Midbrain (tissue), 1 donor: ENCODE results near the gene DNAJB8.

Experiments
- DNase-seq: peaks from one replicate; lab custom pipeline; 2025; lab: John Stamatoyannopoulos, UW

DNAJB8 gene

GRCh38 chr3:128493570-128494366 is 27.1 kb upstream of the DNAJB8 start:
- no peak for DNase-seq

DNA sequence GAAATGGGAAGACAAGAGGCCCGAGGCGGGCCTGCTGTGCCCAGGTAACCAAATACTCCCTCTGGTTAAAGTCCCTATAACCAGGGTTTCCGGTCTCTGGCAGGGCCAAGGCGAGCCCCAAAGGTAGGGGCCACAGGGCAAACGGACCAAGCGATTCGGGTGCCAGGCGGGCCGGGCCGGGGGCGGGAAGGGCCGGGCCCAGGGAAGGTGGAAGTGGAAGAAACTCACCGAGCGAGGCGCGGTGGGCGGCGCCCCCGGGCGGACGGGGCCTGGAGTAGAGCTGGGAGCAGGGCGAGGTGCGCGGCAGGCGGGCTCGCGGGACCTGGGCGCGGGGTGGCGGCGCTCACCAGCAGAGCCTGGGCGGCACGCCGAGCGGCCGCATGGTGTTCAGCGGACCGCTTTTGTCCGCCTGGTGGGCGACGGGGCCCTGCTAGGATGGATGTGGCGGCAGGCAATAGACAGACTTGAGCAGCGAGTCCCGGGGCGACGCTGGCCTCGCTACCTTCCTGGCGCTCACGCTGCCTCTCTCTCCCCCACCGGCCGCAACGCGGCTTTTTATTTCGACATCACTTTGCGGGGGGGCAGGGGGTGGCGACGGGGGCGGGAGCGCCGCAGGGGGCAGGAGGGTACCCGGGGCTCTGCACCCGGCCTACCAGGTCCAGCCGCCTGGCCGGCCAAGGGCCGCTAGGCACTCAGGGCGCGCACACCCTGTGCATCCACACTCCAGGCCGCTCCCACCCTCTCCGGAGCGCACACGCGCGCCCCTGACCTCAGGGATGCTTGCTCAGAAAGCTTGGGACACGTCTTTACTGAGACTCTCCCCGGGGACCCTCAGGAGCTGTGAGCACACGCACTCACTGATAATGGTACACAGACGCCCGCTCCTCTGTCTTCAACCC is 26.2 kb upstream of the DNAJB8 start, which contains the start of gene GATA2:
GATA2 (minus strand) TSS at position 531 of the 899 bp plus-strand sequence. CDS start 6,170 bp downstream, outside the sequence.
- no peak for DNase-seq

DNA sequence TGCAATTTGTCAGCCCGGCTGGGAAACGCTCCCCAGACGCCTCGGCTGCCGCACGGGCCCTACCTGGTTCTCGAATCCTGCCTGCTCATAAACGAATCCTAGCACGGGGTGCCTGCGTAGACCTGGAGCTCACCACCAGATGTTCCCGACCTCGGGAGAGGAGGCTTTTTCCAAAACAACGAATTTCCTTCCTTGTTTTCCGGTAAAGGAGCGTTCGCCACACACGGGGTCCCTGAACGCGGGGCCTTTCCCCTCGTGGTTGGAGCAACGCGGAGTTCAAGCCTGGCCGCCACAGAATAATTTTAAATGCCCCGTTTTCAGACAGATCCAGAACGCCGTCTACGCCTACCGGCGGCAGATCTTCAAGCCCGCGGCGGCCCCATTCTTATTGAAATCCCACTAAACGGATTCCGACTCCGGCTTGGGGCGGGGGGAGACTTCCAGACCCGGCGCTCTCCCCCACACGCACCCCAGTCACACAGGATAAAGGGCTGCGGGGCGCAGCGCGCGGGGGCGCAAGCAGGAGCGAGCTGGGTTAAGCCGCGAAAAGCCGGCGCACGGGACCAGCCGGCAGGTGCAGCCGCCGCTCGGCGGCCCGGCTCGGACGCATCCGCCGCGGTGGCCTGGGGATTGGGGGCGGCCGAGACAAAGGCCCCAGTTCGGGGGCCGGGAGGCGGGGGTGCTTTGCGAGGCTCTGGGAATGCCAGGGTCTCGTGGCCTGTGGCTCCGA is 25.4 kb upstream of the DNAJB8 start:
- no peak for DNase-seq

- no peak for DNase-seq
Observed at GRCh38 chr3:128491691-128491940, 24.9 kb upstream of the DNAJB8 start.

- DNase-seq: no peak
Observed at GRCh38 chr3:128490915-128491690, 24.4 kb upstream of the DNAJB8 start.

DNA sequence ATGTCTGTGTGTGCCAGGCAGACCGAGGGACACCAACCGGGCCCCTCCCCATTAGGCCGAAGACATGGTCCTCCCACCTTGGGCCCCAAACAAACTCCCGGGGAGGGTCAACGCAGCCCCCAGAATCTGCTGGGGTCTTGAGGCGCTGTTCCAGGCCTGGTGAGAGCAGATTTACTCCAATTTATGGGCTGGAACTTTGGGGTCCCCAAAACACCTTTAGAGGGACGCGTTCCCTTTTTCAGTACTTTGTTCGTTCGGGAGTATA is 23.9 kb upstream of the DNAJB8 start:
- no peak for DNase-seq

DNA sequence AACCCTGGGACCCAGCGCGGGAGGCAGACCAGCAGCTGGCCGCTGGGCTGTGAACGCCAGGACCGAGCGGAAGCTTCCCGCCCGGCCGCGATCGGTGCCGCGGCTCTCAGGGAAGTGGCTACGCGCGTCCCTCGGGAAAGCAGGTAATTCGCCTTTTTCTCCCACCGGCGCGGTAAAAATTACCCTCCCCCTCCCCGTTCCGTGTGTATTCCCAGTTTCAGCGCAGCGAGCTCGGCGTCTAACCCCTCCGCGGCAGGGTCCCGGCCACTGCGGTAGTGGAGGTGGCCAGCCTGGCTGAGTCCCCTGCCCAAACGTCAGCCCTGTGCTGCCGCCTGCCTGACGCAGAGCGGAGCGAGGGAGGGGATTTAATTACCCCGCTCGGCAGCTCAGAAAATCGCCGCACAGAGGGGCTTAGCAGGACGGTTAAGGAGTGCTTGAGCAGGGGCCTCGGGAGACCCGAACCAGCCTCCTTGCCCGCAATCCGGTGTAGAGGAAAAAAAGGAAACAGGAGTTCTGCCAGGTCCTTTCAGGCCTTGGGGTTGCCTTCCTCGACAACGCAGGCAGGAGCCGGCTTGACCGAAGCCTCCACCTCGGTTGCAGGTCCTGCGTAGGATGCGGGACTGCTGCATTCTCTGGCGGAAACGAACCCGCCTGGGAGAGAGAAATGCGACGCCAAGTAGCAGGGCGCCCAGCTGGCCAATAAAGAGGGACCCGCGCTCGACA is 23.4 kb upstream of the DNAJB8 start:
- no peak for DNase-seq

DNA sequence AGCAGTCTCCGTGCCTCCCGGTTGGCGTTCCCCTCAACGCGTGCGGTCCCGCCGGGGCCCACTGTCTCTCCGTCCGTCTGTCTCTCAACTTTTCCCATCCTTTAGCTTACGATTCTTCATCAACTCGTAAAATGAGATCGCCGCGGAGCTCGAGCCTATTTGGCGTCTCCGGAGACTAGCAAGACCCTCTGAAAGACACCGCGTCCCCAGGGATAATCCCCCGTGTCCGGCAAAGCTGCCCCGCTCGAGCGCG is 22.9 kb upstream of the DNAJB8 start:
- DNase-seq: no peak

DNA sequence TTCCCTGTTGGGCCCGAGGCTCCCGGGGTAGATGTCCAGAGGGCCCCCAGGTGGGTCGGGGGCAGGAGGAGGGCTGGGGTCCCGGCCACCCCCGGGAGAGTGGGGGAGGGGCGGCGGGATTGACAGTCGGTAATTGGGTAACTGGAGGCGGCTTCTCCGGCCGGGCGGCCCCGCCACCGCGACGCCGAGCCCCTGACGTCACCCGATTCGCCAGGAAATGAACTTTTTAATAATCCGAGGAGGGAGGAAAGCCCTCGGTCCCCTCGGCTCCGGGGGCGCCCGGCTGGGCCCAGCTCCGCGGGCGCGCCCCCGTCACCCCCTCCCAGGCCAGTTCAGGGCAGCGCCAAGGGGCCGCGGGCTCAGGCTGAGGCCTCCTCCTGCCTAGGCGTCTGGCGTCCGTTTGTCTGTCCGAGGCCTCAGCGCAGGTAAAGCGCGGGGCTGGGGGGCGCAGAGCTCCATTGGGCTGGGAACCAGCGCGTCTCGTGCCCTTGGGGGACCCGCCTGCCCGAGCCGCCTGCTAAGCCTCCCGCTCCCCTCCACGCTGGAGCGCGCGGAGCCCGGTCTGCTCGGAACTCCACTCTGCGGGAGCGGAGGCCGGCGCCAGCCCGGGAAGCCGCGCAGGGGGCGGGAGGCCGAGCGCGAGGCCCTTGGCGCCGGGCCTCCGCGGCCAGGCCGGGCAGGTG is 22.4 kb upstream of the DNAJB8 start:
- no peak for DNase-seq

DNA sequence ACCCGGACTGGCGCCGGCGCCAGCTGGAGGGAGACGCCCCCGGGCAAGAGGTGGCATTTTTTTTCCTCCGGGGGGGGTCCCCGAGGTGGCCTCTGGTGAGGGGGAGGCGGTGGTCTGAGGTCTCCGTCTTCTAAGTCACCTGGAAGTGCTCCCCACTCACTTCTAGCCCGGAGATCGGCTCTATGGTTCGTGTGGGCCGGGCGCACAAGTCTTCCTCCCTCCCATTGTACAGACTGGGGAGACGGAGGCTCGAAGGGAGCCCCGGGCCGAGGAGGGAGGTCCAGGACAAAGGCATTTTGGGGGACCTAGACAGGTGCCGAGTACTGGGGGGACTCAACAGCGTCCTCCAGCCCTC is 21.9 kb upstream of the DNAJB8 start:
- no peak for DNase-seq

DNA sequence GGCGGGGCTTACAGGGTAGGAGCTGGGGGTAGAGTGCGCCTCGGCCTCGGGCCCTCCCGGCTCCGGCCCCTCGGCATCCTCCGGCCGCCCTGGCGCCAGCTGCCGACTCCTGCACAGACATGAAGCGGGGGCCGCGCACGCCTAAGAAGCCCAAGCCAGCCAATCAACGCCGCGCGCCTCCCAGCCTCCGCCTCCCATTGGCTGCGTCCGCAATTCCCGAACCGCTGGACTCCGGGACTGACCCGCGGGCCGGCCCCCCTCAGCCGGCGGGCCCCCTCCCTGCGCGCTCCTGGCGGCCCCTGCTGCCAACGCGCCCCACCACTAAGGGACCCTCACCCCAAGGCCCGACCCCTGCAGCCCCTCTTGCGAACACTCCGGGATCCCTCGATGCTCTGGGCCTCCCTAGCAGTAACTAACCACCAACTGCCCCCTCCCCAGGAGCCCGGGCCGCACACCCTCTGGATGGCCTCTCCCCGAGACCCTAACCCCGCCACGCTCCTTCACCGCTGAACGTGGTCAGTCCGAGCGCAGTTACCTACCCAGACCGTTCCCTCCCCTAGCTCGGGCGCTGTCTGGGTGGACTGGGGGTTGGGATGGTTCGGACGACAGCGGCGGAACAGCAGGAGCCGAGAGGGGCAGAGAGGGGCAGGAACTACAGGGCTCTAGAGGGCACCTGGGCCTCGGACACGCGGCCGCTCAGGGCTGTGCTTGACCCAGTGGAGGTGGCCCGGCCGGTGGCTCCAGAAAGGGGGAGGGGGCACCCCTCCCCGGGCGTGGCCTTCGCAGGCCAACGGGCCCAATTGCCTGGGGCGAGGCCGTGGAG is 21.3 kb upstream of the DNAJB8 start:
- peak; percentile 36 for DNase-seq

GRCh38 chr3:128487538-128487812 is 20.8 kb upstream of the DNAJB8 start:
- no peak for DNase-seq

- DNase-seq: no peak
Observed at GRCh38 chr3:128486681-128487537, 20.2 kb upstream of the DNAJB8 start.

DNA sequence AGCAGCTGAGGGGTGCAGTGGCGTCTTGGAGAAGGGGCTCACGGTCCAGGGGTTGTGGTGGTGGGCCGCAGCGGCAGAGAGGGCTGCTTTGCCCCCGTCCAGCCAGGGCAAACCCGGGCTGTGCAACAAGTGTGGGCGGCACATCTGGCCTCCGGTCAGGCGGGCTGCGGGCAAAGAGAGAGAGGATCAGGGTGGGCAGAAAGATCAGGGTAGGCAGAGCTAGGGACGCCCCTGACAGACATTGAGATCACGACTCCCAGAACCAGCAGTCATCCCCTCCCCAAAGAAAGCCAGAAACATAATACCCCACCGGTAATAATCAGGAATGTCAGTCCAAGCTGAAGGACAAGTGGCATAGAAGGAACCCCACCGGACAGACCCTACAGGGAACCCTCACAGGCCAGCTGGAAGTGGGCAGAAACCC is 19.5 kb upstream of the DNAJB8 start:
- no peak for DNase-seq

DNA sequence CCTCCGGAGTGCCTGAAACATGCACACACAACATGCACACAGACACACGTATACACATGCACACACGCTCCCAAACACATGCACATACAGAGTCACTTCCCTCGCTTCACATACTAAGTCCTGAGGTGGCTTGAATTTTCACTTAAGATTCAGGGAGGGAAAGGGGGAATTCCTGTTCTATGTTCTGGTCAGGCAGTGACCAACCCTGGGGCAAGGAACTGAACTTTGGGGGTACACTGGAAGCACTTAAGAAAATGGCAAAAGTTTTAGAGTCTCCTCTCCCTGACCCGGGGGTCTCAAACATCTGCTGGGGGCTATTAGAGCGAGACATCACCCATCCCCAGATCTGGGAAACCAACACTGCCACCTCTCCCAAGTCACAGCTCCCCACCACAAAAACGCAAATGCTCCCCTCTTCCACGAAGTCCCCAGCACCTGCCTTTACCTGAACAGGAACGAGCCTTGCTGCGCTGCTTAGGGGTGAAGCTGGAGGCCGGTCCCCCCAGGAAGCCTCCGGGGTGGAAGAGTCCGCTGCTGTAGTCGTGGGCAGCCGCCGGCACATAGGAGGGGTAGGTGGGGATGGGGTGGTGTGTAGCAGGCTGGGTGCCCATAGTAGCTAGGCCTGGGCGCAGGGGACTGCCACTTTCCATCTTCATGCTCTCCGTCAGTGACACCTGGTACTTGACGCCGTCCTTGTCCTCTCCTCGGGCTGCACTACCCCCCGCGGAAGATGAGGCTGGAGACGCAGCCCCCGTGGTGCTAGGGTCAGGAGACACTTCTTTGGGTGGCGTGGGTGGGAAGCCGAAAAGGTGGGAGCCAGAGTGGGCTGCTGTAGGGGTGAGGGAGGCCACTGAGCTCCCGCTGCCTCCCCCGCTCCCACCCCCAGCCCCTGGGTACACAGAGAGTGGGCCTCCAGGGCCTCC is 18.9 kb upstream of the DNAJB8 start:
- DNase-seq: no peak

DNA sequence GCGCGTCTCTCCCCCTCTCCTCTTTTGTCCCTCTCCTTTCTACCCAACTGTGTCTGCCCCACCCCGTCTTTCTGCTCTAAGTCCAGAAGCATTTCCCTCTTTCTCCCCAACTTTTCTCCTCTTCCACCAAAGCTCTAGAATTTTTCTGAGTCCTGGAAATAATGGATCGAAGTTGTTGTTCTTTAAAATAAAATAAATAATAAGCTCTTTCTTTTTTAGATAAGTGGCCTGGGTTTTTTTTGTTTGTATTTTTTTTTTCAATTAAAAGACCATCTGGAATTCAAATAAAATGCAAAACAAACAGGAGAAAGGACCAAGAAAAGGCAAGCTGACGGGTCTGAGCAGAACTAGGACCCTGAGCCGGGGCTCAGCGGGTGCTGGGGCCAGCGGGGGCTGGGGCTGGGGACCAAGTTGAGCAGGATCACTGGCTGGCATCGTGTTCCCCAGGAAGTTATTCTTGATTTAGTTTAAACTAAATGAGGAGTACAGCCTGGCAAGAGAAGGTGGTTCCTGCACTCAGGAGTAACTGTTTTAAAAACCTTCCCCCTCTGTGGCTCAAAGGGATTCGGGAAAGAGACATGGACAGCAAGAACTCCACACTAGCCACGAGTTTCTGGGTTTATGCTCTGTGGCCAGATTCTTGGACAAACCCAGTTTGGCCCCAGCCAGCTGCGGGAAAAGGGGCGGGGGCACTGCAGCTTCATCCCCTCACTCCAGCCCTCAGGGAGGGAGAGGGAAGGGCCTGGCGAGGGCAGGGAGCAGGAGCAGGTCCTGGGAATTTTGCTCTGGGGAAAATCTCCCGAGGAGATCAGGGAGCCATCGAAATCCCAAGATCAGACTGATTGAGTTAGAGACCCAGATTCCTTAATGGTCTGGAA is 18.0 kb upstream of the DNAJB8 start:
- no peak for DNase-seq

GRCh38 chr3:128483657-128484403 is 17.1 kb upstream of the DNAJB8 start:
- DNase-seq: no peak
